ENCODE measurements around the gene RIMBP2.

The RIMBP2 gene

DNA sequence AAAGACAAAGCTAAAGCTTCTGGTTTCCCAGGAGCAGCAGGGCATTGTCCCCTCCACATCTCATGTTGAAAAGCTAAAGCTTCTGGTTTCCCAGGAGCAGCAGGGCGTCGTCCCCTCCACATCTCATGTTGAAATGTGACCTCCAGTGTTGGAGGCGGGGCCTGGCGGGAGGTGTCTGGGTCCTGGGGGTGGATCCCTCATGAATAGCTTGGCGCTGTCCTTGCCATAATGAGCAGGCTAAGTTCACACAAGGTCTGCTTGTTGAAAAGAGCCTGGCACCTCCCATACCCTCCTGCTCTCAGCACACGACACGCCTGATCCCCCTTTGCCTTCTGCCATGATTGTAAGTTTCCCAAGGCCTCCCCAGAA is 254.7 kb downstream of the RIMBP2 start:
- no peak for DNase-seq (ENCODE audit: low spot score)

DNA sequence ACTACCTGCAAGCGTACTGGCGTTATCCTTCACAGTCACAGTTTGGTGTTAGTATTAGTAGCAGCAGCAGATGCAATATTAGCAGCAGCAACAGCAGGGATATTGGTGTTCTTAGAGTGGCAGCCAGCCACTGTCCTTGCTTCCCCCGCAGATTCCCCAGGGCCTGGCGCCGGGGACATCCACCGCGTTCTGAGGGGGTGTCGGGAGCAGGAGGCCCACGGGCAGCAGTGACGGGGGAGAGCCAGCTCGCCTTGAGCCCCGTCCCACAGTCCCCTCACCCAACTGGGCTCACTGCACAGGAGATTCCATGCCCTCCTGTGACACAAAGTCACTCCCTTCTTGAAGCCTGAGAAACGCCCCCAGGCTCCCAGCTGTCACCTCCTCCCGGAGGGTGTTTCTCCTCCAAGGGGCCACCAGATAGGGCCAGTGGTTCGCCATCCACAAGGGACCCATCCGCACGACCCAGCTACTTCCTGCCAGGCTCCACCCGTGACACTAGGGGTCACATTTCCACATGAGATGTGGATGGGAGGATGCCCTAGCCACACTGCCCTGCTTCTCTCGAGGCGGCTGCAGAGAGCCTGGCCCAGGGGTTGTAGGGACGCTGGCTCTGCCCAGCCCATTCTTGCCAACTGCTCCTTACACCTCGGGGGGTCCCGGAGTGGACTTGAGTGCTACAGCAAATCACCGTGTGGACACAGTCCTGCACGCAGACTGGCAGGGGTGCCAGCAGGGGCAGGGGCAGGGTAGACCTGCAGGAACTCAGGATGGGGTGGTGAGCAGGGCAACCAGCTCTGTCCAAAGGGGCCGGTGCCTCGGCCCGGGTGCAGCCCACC is 255.3 kb downstream of the RIMBP2 start:
- no peak for DNase-seq (ENCODE audit: low spot score)

DNA sequence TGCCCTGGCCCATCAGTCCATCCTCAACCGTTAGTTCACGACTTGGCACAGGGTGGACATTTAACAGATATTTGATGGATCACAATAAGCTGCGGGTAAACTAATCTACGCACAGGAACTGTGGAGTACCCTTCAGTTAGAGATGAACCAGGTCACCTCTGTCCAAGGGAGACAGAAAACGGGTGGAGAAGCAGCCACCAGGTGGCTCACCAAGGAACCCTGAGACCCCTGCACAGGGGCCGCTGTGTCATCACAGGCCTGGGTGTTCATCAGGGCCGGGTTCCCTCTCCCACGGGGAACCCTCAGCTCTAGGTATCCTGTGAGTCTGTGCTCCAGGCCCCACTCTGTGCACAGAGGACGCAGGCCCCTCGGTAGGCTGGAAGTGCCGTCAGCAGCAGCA is 256.2 kb downstream of the RIMBP2 start:
- no peak for DNase-seq (ENCODE audit: low spot score)

DNA sequence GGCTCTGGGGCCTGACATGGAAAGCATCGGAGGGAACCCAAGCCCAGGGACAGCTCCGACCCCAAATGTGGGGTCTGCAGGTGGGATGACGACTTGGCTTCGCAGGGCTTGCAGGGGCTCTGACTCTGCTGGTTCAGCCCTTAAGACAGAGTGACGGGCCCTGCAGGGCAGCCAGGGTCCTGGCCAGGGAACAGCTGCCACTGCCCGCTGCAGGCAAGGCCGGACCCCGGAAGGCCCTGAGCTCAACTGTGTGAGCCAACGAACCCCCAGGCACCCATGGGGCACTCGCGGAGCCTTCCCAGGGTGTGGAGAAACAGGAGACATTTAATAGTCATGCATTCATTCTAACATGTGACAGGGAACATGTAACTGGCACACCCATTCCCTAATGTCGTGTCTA is 257.8 kb downstream of the RIMBP2 start:
- no peak for DNase-seq (ENCODE audit: low spot score)

DNA sequence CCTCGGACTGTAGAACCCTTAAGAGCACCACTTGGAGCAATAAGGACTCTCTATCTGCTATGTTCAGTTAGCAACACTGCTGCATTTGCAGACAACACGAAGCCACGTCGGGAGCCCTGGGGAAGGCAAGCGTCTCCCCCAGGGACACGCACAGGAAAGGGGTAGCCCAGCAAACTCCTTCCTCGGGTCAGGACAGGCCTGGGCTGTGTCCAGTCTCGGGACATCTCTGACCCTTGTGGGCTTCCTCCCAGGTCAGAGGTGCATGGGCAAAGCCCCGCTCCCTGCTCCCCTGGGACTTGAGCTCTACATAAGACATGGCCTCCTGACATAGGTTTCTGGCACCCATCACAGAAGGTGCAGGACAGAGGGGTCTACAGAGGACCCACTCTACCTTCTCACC is 258.9 kb downstream of the RIMBP2 start:
- DNase-seq (ENCODE audit: low spot score), result no peak

DNA sequence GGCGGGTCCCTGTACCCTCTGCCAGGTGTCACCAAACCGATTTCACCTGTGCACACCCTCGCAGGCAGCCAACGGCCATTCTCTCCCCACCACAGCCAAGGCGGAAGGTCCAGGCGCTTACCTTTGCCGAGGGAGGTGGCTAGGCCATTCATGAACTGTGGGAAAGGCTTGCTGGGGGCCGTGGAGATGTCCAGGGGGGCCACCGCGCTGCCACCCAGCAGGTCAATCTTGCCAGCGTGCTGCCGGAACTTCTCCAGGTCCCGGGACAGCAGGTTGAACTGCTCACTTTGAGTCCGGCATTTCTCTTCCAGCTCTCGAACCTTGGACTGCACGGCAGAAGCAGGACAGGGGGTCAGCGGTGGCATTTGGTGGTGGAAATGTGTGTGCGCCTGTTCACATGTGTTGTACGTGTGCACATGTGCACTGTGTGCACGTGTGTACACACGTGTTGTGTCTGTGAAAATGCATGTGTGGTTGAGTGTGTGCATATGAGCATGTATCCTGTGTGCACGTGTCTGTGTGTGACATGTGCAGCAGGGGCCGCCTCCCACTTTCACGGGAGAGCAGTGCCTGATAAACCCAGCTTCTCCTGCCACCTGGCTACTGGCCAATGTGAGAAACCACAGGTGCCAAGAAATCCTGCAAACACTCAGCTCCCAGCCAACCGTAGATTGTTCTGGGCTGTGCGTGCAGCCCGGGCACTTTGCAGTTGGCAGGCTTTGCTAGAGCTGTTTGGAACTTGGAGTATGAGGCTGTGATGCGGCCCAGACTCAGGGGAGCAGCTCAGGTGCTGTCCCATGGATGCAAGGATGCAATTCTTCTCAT is 259.5 kb downstream of the RIMBP2 start:
- DNase-seq (ENCODE audit: low spot score), result no peak

DNA sequence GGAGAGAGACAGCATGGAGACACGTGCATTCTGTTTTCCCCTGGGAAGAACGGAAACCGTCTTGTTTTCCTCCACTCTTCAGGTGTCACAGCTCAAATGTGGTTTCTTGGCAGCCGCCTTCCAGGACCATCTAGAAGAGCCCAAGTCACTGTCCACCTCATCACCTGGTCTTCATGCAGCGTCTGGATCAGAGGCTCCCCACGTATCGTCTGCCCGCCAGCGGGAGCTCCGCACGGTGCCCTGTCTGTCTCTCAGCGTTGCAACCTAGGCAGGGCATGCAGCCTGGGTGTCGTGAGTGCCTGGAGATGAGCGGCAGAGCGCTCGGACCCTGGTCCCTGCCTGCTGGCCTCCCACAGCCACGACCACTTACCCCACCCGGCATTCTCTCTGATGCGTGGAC is 260.9 kb downstream of the RIMBP2 start:
- no peak for DNase-seq (ENCODE audit: low spot score)

DNA sequence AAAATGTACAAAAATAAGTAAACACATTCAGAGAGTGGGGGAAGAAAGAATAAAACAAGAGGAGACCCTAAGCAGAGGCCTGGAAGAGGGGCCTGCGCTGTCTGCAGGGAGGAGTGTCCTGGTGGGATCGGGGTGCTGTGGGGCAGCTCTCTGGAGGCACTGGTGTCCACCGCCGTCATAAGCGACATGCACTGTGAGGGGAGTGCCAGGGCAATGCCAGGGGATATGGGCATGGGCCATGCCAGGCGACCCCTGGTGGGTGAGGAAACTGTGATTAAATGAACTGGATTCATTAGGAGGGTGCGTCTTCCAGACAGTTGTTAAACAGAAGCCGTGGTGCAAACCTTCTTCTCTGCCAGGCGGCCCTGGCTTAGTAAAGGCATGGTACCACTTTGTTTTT is 261.8 kb downstream of the RIMBP2 start:
- DNase-seq (ENCODE audit: low spot score), result no peak

DNA sequence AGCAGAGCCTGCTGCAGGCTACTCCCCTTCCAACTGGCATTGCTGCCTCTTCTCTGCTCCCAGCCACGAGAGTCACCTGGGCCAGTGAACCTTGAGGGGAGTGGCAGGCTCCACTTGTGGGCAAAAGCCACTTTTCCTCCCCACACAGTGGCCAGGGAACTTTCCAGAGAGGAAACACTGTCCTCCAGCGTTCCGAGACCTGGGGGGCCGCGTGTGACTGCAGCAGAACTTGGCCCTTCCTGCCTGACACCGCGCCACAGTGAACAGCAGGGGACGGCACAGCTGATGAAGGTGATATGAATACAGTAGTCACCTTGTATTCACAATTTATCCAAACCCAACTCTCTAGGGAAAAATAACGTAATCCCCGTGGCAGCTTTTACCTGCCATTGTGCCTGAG is 263.6 kb downstream of the RIMBP2 start:
- no peak for DNase-seq (ENCODE audit: low spot score)

DNA sequence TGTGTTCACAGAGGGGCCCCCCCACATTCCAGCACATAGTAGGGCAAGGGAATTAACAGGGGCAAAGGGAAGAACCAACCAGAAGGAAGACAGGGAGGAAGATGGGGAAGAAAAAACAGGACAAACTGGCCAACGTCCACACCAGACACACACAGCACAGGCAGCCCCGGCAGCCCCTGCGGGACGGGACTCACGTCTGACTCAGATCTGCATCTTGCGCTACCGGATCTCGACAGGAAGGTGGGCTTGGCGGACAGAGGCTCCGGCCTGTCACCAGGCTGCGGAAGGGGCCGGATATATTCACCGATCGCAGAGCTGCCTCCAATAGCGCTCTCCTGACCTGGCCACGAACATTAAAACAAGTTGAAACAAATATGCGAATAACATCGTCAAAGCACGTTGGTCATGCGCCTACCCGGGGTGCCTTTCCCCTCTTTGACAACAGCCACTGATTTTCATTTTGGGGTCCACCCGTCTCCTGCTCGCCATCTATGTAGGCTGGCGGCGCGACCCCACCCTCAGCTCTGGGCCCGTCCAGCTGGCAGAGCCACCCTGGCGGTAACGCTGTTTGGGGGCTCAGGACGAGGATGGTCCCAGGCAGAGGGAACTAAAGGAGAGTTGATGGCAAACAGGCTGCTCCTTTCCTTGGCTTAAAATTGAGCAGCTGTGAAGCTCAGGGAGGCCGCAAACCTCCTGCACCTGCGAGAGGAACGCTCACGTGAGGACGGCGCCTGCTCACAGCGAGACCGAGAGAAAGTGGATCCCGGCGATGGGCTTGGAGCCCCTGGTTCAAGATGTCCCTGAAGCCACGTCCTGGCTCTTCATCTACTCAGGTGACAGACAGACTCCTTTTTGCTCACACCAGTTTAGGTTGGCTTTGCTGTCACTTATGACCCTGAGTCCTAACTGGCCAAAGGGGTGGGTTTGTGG is 264.8 kb downstream of the RIMBP2 start:
- no peak for DNase-seq (ENCODE audit: low spot score)

DNA sequence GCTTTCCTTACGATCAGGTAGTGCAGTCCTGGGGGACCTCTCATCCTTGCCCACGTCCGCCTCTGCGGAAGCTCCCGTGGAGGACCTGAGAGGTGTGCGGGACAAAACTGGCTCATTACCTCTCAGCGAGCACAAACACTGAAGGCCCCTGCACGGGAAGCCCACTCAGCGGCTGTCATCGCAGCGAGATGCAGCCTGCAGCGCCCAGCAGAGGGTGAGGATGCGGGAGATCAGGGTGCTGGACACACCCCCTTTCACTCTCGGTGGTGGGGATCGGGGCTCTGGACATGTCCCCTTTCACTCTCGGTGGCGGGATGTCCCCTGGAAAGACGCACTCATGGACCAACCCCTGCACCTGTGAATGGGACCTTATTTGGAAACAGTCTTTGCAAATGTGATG is 266.8 kb downstream of the RIMBP2 start:
- DNase-seq (ENCODE audit: low spot score), result no peak

DNA sequence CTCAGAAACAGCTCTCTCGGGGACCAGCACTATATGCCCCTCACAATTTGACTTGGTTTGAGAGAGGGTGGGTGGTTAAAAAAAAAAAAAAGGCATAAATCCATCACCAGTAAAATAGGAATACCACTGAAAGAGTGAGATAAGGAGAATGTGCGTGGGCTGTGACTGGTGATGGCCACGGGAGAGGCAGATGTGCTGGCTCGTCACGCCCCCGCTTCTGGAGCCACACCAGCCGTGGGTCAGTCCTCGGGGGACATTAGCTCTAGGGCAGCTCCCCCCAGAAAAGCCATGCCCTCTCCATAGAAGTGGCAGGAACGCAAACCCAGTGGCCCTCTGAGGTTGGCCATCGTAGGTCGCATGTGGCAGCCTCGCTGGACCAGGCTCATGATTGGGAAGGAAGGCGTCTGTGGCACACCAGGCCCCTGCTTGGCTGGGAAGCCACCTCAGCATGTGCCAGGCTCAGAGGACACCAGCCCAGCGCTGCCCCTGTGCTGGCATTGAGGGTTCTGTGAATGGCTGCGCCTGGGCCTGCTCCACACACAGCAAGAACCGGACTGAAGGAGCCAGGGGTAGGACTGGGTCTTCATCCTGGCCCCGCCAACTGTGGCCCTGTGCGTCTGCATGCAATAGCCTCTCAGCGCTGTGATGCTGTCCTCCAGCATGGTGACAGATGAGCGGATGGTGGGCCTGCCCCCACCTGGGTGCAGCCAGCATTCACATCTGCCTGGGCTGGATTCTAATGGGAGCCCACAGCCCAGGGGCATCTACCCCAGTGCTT is 267.9 kb downstream of the RIMBP2 start:
- no peak for DNase-seq (ENCODE audit: low spot score)

DNA sequence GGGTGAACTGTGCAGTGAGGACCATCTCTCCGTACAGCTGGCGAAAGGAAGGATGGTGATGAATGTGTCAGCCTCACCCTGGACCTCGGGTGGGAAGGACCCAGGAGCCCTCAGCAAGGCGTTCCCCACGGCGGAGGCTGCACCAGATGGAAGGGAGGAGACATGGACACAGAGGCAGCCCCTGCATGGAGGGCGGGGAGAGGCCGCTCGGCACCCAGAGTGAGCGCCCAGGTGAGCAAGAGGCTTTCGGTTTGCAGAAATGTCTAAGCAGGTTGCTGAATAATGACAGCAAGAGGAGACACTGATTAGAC is 268.5 kb downstream of the RIMBP2 start:
- DNase-seq (ENCODE audit: low spot score), result no peak

DNA sequence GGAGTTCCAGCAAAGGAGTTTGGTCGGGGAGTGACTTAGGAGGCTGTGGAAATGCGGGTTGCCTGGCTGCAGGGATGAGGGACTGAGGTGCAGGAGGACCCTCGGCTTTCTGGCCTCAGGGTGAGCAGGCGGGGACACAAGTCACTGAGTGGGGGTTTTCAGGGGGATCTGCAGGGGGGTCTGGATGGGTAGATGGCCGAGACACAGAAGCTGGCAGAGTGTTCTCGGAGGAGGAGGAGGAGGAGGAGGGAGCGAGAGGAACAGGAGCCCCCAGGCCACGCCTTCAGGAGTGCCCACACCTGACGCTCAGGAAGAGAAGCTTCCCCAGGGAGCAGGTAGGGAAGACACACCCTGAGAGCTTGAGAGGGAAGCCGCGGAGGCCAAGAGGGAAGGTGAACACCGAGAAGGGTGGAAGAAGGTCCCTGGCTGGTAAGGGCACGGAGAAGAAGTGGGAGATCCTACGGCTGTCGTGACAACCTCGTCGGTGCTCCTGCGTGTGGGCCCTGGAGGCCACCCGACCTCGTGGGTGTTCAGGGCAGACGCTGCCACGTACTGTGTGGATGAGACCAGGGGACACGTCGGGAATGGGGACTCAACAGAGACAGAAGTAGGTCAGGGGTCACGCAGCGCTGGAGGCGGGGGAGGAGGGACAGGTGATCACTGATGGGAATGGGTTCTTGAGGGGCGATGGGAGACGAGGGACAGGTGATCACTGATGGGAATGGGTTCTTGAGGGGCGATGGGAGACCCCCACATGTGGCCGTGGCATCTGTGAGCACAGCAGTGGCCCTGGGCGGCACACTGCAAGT is 269.0 kb downstream of the RIMBP2 start:
- DNase-seq (ENCODE audit: low spot score), result no peak

DNA sequence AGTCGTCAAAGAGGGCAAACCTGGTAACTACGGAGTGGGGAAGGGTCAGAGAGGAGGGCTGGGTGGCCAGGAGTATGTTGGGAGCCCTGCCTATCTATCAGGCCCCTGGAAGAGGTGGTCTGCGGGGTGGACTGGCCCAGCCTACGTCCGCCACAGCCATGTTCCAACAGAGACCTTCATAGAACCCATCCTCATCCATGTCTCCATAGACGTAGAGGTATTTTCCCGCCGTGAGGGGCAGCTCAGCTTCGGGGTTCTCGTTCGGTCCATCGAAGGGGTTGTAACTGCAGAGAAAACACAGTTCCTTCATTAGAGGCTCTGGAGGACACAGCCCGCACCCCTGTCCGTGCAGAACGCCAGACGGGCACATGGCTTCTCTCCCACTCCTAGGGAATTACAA is 271.1 kb downstream of the RIMBP2 start:
- DNase-seq (ENCODE audit: low spot score), result no peak

DNA sequence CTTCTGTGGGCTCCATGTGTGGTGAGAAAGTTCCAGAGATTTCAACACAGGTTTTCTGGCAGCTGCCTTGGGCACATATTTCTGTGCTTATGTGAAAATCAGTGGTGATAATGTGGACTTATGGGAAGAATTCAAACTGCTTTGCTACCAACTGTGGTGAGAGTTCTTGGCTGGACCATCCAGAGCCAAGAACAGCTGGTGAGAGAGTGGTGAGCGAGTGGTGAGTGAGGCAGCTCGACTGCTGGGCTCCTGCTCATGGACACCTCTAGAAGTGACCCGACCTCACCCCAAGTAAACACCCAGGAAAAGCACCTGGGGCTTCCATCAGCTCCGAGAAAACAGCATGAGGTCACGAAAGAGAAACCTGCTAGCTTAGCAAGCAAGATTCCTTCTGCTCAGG is 272.0 kb downstream of the RIMBP2 start:
- no peak for DNase-seq (ENCODE audit: low spot score)

DNA sequence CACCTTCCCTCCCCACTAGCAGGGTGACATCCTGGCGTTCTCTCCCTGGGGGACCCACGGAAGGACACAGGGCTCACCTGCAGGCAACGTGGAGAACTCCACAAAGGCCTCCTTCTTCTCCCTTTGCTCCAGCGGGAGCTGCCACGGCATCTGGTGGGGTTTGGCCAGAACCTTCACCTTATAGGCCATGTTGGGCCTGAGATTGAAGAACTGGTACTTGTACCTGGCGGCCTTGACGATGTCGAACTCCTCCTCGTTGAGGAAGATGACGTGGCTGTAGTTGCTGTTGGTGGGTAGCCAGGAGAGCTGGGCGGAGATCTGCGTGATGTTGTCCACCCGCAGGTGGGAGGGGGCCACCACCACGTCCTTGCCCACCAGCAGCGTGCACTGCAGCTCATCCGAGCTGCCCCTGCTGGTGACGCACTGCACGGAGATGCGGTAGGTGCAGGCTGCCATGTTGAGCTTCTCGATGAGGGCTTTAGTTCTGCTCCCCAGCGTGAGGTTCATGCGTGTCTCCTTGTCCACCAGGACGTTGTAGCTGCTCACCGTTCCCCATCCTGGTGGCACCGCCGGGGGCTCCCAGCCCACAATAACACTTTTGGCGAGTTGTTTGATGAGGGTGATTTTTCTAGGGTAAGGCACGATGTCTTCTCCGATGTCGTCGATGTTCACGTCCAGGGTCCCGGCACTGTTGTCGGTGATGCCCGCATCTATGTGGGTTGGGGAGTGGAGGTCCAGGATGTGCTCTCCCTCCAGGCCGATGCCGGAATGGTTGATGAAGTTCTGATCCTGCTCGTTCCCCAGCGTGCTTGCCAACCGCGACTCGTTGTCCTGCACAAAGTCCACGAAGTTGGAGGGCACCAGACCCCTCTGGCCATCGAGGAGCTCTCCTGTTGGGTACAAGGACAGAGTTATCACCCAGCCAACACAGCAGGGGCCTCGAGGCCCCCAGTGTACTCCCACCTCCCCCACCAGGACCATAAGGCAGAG is 274.0 kb downstream of the RIMBP2 start:
- no peak for DNase-seq (ENCODE audit: low spot score)

DNA sequence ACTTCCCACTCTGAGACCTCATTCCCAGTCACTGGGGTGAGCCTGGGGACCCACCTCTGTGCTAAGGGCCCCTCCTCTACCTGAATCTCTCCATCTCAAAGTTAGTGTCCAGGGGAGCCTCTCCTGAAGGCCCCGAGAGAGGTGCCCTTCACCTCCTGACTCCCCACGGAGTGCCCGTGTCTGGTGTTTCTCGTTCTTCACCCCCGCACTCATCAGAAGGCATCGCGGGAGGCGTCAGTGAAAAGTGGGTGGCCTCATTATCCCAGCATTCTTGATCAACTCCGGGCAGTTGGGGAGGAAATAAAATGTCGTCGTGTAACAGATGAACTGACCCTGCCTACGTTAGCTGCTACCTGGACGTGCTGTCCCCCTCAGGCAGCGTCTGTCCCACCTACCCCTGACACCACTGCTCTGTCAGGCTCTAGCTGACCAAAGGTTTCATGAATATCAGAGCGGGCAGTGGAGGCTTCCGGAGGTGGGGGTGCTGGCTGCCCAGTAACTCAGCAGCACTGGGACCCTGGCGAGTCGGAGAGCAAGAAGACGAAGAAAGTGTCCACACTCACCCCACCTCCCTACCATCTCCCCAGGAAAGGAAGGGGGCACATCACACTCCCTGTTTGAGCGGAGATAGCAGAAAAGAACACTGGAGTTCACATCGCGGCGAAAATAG is 275.6 kb downstream of the RIMBP2 start:
- DNase-seq (ENCODE audit: low spot score), result no peak

DNA sequence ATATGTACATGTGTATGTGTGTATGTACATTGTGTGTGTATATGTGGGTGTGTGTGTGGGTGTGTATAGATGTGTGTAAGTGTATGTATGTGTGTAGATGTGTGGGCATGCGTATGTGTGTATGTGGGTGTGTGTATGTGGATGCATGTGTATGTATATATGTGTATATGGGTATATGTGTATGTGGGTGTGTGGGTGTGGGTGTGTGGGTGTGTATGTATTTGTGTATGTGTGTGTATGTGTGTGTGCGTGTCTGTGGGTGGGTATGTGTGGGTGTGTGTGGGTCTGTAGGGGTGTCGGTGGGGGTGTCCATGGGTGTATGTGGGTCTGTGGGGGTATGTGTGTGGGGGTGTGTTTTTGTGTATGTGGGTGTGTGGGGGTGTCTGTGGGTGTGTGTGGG is 276.8 kb downstream of the RIMBP2 start:
- no peak for DNase-seq (ENCODE audit: low spot score)
